HK-2 (cell line): ENCODE data around the gene FAM135A.

ENCODE experiments used
- DNase-seq: peaks from one replicate; pipeline ENCODE4 v3.0.0-alpha.2; 2018; ENCODE audit not compliant: unreplicated experiment

Gene FAM135A

DNA sequence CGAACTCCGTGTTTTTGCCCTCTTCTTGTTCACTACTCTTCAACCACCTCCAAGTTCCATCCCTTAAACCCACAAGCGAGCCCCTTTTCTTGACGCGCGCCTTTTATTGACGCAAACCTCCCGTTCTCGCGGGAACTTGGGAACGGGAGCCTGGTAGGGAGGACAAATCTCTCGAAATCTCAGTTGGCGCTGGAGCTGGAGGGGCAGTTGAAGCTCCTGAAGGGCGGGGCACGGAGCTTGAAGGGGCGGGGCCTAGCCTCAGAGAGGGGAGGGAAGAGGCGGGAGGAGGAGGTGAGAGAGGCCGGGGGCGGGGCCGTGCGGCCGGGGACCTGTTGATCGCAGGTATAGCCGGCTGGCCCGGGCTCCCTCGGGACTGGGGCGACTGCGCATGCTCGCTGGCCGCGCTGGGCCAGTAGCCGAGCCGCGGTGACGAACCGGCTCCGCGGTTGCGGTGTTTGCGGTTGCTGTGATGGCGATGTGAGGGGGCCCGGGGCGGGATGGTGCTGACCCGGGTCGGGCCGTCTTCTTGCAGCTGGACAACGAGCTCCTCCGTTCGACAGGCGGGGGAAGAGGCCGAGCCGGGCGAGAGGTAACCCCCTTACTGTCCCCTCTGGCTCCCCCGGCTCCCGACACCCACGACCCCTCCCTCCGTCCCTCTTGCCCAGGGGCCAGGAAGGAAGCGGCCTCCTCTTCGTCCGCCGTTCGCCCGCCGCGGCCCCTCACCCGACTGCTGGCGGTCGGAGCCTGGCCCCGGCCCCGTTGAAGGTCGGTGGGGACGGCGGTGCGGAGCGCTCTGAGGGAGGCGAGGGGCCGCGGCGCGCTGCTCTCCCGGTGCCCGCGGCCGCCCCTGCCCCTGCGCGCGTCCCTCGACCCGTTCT lies at the start of gene FAM135A:
Gene FAM135A, plus strand, starts transcription at position 395 of the 878 bp plus-strand sequence. CDS start 14,835 bp downstream, outside the sequence.
- peak; percentile 100 for DNase-seq

DNA sequence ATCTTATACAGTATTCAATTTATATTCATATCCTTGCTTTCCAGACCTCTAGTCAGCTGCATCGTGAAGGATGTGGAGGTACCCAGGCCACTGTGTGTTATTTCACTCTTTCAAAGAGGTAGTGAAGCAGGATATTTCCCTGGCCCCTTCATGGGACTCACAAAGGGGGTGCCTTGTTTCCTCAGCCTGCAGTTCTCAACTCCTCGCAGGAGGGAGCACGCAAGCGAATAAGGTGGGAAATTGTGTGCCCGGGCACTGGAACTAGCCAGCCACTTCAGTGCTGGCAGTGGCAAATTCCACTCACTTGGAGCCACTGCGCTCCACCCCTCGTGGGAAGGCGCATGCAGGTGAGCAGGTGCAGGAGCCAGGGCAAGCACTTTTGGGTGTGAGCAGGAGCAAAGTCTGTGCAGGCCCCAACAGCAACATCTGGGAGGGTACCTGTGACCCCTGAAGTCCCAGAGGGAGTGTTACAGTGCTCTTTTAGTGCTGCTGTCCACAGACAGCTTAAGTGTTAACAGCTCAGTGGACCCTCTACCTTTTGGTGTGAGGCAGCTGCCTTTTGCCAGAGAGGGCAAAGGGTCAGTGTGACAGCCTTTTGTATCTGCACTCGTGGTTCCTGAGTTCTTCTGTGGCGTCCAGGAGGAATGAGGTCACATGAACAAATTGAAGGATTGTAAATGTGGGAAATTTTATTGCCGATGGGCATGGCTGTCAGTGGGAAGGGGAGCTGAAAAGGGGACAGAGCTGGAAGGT lies 49.4 kb upstream of the FAM135A start:
- no peak for DNase-seq

DNA sequence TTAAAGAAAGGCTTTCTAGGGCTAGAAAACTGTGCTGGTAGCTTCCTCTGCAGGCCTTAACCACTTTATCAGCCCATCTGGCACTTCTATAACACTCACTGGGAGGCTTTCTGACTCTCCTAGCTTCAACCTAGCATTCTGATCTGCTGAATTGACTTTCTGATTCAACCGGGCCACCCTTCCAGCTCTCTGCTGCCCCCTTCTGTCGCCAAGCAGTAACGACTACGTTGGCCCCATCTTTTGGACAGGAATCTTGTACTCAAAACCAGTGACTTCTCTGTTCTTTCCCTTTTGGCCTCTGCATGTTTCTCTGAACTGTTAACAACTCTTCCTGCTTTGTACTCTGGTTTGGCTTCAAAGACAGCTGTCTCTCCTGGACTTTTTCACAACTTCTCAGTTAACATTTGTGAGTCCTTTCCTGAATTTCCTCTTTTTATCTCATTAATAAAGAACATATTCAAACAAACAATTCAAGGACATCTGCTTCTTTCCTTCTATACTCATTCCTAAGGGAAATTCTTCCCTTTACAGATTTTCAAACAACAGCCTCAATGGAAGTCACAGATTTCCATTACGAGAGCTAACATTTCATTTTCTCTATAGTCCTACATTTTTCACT lies 43.9 kb upstream of the FAM135A start:
- peak; percentile 81 for DNase-seq

DNA sequence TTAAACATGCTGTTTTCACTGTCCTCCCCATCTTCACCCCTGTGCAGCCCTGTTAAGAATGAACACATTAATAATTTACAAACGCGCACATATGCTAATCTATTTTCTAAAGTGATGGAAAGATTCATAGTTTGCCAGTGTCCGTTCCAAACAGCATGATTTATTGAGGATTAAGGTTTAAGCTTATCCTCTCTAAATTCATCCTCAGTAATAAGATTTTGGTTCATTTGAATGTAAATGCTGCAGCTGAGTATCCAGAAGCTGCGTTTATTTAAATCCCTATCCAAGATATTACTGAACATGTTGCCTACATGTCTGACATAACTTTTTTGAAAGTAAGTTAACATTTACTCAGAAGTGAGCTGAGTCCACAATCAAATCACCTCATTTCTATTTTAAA lies 42.8 kb upstream of the FAM135A start:
- no peak for DNase-seq

DNA sequence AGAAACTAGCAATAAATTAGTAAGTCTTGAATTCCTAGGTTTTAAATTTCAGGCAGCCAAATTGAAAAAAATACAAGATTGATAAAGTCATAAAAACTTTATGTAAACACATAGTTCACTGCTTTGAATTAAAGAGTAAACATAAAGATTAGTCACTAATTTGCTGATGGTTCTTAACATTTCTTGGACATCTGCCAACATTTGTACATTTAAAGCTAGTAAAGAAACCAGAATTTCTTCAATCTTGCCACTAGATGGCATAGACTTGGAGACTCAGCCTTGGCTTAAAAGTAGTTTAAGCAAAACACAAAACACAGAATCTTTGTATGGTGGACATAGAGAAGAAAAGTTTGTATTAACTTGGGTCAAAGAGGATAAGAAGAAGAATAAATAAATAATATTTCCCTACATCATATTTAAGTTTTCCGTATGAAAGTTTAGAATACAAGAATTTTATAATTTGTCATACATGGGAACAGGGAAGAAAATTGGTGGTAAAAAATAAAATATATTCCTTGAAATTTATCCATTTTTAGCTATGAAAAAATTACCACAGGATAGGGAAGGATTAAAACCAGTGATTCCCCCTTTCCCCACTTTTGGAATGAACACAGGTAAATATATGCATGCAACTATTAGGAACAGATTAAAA lies 41.7 kb upstream of the FAM135A start:
- no peak for DNase-seq

DNA sequence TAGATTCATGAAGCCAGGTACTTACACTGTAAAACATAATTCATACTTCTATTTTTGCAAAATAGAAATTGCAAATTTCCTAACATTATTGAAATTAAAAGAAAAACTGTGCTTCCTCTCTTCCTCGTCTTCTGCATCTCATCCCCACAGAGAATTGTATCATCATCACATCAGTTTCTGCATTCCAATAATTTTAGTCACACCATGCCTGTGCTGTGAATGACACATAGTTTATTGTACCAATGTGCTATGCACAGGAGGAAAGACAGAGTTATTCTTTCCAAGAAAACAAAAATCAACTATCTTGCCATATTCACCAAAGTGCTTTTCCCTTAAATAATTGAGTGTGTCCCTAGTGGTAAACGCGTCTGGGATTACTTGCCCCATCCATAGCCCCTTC lies 38.1 kb upstream of the FAM135A start:
- DNase-seq, result no peak

DNA sequence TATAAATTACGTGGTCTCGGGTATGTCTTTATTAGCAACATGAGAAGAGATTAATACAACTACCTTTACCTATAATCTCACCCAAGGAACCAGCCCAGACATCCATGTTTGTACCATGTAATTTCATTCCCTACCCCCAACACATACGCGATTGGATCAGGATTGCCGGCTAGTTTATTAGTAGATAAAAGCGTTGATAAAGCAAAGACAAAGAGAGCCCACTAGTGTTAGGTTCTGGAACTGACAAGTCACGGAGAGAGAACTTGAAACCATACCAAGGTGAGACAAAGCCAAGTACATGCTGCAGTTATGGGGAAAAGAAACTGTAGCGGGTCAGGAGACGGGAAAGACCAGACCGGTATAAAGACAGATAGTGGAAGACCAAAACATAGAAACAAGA lies 37.4 kb upstream of the FAM135A start:
- no peak for DNase-seq

DNA sequence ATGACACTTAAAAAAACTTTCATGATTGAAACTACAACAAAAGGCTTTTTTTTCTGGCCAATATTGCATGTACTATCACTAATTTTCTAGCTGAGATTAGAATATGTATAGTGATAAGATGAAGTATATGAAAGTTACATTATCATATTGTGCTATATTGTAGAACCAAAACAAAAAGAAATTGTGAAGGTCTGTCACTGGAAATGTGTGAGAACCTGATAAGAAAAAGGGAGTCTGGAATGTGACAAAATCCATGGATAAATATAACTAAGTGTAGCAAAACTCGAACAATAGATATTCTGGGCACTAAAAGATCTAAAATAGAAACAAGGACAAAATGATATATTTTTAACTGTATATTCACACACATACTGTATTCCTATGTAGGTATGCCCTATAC lies 36.7 kb upstream of the FAM135A start:
- DNase-seq, result no peak

DNA sequence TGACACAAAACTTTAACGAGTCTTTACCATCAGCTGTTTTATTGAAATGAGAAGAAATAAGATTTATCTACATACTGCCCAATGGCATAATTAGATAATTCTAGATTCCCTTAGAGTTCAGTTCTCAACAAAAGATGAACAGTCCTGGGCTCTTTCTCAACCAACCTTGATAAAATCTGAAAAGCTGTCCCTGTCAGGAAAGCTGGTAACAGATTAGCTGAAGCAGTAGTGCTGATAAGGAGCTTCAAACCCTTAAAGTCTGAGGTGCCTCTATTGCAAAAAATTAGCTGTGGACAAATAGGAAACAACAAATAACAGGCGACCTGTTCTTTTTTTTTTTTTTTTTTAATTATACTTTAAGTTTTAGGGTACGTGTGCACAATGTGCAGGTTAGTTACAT lies 35.9 kb upstream of the FAM135A start:
- no peak for DNase-seq

DNA sequence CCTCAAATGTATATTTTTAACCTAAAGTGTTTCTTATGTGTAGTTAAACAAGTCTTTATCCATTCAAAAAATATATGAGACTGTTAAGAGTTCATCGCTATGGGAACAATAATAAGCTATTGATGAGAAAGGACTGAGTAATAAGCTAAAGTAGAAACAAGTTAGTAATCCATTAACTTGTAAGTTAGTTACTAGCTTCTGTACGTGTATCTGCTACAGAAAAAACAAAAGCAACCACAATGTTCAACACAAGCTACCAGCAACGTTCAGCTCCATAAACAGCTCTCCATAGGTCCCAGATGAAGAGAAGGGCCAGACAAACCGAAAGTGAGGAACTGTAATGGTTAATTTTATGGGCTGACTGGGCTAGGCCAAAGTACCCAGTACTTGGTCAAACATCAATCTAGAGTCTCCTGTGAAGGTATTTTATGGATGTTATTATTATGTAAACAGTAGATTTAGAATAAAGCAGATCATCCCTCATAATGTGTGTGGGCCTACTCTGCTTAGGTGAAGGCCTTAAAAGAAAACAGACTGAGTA lies 33.8 kb upstream of the FAM135A start:
- DNase-seq, result no peak

DNA sequence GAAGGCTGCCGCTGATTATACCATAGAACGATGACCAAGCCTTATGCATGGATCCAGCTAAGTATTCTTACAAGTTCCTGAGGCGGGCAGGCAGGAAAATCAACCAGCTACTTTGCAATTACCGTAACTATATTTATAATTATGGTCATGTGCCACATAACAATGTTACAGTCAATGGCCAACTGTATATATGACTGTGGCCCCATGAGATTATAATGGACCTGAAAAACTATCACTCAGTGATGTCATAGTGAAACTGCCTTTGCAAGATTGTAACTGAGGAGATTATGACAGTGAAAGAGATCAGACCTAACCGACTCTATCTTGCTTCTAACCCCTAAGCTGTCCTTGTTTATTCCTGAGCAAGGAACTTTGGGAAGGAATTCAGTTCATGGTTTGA lies 33.1 kb upstream of the FAM135A start:
- DNase-seq, result no peak

DNA sequence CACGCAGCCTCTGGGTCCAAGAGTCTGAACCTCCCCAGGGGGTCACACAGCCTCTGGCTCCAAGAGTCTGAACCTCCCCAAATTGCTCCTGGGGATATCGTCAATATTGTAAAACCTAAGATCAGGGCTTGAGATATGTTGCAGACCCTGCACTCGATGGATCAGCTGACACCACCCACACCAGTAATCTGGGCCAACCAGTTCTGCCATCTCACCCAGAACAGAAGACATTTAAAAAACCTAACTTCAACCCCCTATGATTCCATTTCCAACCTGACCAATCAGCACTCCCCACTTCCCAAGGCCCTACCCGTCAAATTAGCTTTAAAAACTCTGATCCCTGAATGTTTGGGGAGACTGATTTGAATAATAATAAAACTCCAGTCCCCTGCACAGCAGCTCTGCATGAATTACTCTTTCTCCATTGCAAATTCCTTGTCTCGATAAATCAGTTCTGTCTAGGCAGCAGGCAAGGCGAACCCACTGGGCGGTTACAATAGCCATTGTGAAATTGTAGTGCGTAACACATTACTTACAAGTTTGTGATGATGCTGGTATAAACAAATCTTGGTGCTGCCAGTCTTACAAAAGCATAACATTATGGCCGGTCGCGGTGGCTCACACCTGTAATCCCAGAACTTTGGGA lies 32.4 kb upstream of the FAM135A start:
- DNase-seq, result no peak

DNA sequence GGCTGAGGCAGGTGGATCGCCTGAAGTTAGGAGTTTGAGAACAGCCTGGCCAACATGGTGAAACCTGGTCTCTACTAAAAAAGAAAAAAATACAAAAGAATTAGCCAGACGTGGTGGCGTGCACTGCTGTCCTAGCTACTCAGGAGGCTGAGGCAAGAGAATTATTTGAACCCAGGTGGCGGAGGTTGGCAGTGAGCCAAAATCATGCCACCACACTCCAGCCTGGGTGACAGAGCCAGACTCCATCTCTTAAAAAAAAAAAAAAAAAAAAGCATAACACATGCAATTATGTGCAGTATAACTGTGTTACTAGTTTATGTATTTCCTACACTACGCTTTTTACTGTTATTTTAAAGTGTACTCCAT lies 31.9 kb upstream of the FAM135A start:
- no peak for DNase-seq

DNA sequence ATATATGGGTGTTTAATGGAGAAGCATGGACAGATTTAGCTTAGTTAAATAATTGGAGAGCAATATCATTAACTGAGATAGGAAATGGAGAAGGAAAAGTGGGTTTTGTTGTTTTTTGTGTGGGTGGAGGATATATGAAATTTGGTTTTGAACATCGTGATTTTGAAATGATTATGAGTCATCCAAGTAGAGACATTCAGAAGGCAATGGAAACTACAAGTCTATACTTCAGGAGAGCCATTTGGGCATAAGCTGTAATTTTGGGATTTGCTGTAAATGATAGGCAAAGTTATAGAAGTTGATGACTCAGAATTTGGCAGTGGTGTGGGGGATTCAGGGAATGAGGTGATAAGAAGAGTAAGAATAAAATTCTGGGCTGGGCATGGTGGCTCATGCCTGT lies 27.4 kb upstream of the FAM135A start:
- no peak for DNase-seq

DNA sequence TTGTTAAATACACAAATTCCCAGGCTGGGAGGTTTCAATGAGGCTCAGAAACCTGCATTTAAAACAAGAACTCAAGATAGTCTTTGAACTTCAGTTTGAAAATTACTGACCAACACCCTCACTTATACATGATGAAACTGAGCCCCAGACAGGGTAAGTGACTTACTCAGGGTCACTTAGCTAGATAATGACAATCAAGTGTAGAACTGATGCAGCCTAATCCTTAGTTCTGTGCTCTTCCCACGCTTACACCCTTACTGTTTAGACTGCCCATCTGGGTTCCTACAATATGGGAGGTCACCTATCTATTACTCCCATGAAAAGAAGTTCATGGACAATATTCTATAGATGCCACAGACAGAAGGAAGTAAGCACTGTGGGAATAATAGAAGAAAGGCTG lies 24.5 kb upstream of the FAM135A start:
- no peak for DNase-seq

DNA sequence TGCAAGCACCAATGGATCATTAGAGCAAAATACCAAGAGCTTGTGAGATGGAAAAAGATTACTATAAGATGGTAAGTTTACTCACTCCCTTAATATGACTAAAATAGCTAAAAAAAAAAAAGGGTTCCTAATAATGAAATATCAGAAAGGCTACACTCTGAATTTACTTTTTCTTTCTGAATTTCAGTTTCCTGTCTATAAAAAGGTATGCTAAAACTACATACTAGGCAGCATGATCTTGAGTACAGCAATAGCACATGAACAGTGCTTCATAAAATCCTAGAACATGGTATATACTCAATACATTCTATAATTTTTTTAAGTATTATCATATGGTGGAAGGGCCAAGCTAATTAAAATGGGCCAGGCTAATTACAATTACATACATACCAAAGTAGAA lies 24.0 kb upstream of the FAM135A start:
- DNase-seq, result no peak

DNA sequence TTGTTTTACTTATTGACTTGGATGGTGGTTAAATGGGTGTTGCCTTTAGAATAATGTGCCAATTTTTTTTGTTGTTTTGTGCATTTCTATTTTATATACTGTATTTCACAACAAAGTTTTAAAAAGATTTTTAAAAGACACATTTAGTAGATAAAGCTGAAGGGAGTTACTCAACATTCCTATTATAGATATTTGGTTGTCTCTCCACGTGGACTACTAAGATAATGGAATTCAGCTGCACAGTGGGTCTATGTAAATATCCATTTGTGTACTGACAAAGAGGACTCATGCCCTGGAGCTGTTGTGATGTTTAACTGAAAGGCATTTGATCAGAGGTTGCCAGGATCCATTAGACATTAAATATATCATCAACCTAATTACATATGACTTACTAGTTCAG lies 23.2 kb upstream of the FAM135A start:
- DNase-seq, result no peak

DNA sequence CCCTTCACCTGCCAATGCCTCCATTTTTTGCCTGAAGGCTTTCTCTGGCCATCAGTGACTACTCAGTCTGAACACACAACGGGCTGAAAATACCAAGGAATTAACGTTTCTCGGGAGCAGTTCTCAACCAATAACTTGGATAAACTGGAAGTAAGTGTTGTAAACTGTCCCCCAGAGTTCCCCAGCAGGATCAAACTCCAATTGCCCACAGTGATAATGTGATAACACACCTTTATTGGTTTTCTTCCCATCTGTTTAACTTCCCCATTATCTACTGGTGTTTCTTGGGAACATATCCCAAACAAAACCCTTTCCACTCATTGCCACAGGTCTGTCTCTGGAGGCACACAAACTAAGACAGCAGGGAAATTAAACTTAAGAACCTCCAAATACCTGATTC lies 21.8 kb upstream of the FAM135A start:
- DNase-seq, result no peak

DNA sequence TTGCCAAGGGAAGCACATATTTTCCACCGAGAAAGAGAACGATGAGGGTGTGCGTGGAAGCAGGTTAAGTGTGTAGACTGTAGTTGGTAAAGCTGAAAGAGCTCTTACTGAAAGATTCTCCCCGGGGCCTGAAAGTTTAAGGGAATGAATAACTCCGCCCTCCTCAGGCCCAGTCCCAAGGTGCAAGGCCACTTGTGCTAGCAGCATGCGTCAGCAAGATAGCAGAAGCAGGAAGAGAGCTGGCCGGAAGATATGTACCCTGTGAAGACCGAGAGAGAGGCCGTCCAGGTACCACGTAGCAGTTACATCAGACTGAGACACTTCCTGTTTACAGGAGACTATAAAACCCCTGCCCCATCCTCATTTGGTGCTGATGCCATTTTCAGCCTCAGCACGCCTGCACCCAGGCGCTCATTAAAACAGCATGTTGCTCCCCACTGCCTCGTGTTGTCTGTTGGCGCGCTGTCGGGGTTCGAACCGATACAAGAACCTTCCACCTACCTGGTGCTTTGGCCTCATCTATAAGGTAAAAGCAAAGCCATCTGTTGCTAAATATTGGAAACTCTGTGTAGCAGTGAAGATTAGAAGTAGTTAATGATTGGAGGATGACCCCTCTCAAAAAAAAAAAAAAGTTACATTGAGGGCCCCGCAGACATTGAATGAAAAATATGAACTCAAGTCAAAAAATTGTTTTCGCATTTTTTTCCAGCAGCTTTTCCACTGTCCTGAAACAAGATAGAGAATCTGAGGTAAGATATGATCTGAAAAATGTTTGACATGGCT lies 18.6 kb upstream of the FAM135A start:
- no peak for DNase-seq

DNA sequence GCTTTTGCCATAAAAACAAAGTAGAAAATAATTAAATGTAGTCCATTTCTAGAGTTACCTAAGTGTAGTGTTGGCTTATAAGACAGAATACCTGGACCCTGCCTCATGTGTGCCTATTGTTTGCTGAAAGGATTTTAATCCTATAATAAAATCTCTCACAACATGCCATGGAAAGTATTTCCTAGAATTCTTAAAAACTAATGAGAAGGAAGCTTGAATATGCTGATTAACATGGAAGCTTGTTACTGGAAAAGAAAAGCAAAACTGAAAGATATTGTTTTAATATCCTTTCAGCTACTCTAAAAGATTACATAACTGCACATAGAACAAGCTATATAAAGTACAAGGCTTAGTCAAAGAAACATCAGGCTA lies 18.0 kb upstream of the FAM135A start:
- DNase-seq, result no peak

DNA sequence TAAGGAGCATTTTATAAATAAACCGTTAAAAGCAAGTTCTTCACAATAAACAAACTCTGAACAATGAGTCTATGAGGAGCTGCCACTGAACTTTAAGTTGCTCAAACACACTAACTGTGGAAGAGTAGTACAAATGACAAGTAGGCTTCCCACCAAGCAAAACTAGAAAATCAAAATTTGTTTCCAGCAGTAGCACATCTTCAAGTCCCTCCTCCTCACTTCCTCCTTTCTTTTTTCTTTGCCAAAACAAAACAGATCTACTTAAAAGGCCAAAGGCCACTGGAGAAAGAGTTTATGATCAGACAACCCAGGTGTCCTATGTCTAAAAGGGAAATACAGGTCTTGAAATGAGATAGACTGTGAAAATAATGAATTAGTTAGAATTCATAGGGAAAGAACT lies 17.1 kb upstream of the FAM135A start:
- DNase-seq, result no peak
